Erythroblast (primary cell): ENCODE results near the gene ARAP3.
"Not testable (repeated sequence)": the region's sequence is repeated elsewhere in the genome, so short reads cannot be mapped to it uniquely, and the experiment has no call there.

Source experiments
- DNase-seq, 2 experiments: peaks; one replicate each; lab custom pipeline; 2025; lab: John Stamatoyannopoulos, UW
- GATA1 ChIP-seq: IDR thresholded peaks from 2 replicates; pipeline ENCODE4 v1.6.1; 2011; ENCODE audit warnings: low read depth, mild to moderate bottlenecking, control low read depth, low read length, moderate library complexity
- POLR2A ChIP-seq: IDR thresholded peaks from 2 replicates; pipeline ENCODE4 v1.6.1; 2011; ENCODE audit warnings: mild to moderate bottlenecking, low read length

ARAP3 gene

GRCh38 chr5:141618030-141618803 lies 63.8 kb downstream of the ARAP3 start:
- TF ChIP-seq GATA1 = no peak
- TF ChIP-seq POLR2A = no peak
- DNase-seq = peak; percentile 75 to 82

GRCh38 chr5:141617682-141618029 lies 64.4 kb downstream of the ARAP3 start:
- DNase-seq = peak; percentile 58 to 72
- TF ChIP-seq GATA1 (no peak), POLR2A (peak; percentile 9)

DNA sequence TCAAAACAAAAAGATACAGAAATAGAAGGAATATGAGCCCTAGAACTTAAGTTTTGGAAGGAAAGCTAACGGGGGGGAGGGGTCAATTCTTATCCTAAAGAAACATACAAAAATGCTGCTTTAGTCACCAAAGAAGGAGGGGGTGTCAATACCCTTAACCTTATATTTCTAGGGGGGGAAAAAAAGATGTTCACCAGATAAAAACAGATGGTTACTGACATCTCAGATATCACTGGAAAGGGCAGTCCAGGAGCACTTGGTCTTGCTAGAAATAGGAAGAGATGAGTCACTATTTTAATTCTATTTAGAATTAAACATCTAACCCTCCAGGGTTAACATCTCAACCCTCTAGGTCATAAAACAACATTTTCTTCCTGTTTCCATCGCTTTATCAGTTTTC lies 64.9 kb downstream of the ARAP3 start:
- DNase-seq = peak; percentile 59 to 80

GRCh38 chr5:141615991-141616720 lies 65.9 kb downstream of the ARAP3 start:
- TF ChIP-seq GATA1 = no peak
- no peak for TF ChIP-seq POLR2A
- peak in 1 of 2 experiments; percentile 15 for DNase-seq

More for the DNA sequence above, 64.9 kb downstream of the ARAP3 start:
- TF ChIP-seq POLR2A = no peak
- no peak for TF ChIP-seq GATA1

GRCh38 chr5:141613344-141613743 lies 68.7 kb downstream of the ARAP3 start:
- no peak for DNase-seq
- TF ChIP-seq POLR2A (no peak), GATA1 (no peak)

GRCh38 chr5:141611289-141611688 lies 70.7 kb downstream of the ARAP3 start:
- TF ChIP-seq POLR2A (no peak), GATA1 (no peak)
- no peak for DNase-seq

DNA sequence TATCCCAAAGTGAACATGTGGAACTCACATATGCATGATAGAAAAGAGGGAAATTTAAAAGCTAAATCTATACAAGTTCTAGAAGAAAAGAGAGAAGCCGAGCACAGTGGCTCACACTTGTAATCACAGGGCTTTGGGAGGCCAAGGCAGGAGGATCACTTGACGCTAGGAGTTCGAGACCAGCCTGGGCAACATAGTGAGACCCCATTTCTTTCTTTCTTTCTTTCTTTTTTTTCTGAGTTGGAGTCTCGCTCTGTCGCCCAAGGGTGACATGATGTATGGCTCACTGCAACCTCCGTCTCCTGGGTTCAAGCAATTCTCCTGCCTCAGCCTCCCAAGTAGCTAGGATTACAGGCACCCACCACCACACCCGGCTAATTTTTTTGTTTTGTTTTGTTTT lies 72.1 kb downstream of the ARAP3 start:
- DNase-seq = not testable (repeated sequence)

- TF ChIP-seq GATA1 = no peak
- no peak for TF ChIP-seq POLR2A
- DNase-seq = no peak
Measured at GRCh38 chr5:141609044-141609443, 73.0 kb downstream of the ARAP3 start.

DNA sequence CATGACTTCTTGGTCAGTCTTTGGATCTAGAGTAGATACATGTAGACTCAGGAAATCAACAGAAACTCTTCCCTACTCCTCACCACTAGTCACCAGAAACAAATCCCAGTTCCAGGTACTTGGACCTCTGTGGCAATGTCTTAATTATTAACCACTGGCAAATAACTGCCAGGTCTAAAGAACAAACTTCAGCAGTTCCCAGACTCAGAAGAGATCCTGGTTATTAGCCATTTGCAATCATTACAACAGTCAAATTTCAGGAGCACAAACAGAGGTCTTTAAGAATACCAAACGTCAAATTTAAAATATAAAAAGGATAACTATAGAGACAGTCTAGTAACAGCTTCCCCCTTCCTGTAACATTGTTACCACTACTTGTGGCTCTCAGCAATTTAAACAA lies 73.5 kb downstream of the ARAP3 start:
- TF ChIP-seq GATA1 (no peak), POLR2A (no peak)
- no peak for DNase-seq

- no peak for DNase-seq
Measured at GRCh38 chr5:141608046-141608445, 74.0 kb downstream of the ARAP3 start.

GRCh38 chr5:141605523-141606277 lies 76.3 kb downstream of the ARAP3 start:
- peak; percentile 75 to 87 for DNase-seq
- TF ChIP-seq GATA1 (no peak), POLR2A (no peak)

More at GRCh38 chr5:141608046-141608445, 74.0 kb downstream of the ARAP3 start:
- TF ChIP-seq POLR2A (no peak), GATA1 (no peak)

DNA sequence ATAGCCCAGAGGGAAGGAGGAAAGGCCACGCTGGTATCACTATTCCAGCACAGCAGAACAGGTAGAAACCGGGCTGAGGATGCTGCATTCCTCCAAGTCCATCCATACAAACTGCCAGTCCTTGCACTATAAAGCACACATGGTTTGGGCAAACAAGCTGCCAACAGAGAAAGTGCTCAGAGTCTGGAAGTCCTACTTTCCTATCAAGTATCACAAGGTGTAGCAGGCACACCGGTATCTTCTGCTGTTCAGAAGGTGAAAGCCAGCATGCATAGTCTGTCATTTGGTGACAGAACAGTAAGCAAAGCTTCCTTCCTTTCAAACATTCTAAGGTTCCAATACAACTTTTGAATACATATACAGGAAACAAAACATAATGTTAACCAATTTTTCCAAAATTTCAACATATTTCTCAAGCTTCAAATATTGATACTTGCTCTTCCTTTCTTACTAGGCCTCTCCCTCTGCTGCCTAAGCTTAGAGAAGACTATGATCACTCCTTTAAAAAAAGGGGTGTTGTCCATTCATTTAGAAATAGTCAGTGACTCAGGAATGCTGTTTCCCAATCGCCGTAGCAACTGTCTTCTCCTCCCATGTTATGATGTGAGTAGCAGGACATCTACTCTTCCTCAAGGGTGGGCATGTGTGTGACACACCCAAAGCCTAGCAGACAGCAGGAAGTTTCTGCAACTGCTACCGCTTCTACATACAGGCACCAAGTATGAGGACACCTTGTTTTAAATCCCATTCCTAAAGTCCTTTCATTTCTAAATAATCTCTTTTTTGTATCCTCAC lies 77.9 kb downstream of the ARAP3 start:
- peak; percentile 79 to 91 for DNase-seq
- peak; percentile 6 for TF ChIP-seq POLR2A
- no peak for TF ChIP-seq GATA1
